Keratinocyte (primary cell): ENCODE measurements around the gene PTGR2.

Experiments
- CTCF ChIP-seq, 3 experiments: IDR thresholded peaks in 1 of 3; conservative IDR thresholded peaks in 1 of 3; optimal IDR thresholded peaks in 1 of 3; 2 replicates in 2 of 3; 3 replicates in 1 of 3; pipeline versions ENCODE3 to v1.5.1; 2011; ENCODE audit warnings: low read length in 3 of 3, mild to moderate bottlenecking in 3 of 3, moderate library complexity in 2 of 3, control low read depth in 1 of 3, inconsistent platforms in 1 of 3; ENCODE audit not compliant: insufficient read depth in 2 of 3; ENCODE audit errors: extremely low read depth in 1 of 3
- EZH2 ChIP-seq: IDR thresholded peaks from one replicate; pipeline ENCODE4 v1.6.1; 2012; ENCODE audit warnings: inconsistent platforms, mild to moderate bottlenecking, low read length, moderate library complexity

- TF ChIP-seq CTCF (optimal IDR thresholded peaks at IDR 0.05 in 1 of 3, IDR thresholded peaks at IDR 0.05 in 1 of 3, conservative IDR thresholded peaks at IDR 0.05 in 1 of 3; ENCODE audit: extremely low read depth in 1 of 3, insufficient read depth in 2 of 3, low read length in 3 of 3): no peak
- no peak for TF ChIP-seq EZH2
Measured at GRCh38 chr14:73833530-73834260, 17.9 kb upstream of the PTGR2 start.
